CD4-positive, alpha-beta T cell treated with Interleukin-6 at 100 ng/mL for 8 hours (primary cell): ENCODE measurements around the gene DNAH8.

ENCODE experiments used
- DNase-seq: peaks from one replicate; pipeline ENCODE4 v3.0.0-alpha.2; 2020; ENCODE audit warnings: mixed read lengths, low spot score

DNAH8 gene, protein sequence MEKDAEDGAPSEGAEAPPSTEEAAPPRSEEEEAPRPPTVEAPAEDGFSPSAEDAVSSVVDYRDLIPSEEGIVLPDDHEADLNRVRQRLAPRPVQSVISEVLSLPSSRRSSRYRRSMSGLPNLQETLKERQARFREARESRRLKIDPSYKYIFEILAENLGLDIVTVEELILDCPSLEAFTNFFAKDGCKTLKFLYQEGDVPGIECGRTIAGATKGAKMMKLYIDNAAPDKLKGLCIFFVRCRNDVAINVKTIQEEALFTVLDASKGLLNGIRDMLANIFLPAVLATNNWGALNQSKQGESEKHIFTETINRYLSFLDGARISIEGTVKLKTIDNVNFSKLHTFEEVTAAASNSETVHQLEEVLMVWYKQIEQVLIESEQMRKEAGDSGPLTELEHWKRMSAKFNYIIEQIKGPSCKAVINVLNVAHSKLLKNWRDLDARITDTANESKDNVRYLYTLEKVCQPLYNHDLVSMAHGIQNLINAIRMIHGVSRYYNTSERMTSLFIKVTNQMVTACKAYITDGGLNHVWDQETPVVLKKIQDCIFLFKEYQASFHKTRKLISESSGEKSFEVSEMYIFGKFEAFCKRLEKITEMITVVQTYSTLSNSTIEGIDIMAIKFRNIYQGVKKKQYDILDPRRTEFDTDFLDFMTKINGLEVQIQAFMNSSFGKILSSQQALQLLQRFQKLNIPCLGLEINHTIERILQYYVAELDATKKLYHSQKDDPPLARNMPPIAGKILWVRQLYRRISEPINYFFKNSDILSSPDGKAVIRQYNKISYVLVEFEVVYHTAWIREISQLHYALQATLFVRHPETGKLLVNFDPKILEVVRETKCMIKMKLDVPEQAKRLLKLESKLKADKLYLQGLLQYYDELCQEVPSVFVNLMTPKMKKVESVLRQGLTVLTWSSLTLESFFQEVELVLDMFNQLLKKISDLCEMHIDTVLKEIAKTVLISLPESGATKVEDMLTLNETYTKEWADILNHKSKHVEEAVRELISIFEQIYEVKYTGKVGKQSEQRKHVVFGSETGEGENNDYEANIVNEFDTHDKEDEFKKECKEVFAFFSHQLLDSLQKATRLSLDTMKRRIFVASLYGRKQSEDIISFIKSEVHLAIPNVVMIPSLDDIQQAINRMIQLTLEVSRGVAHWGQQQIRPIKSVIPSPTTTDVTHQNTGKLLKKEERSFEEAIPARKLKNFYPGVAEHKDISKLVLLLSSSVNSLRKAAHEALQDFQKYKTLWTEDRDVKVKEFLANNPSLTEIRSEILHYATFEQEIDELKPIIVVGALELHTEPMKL (N-terminal part only)

DNA sequence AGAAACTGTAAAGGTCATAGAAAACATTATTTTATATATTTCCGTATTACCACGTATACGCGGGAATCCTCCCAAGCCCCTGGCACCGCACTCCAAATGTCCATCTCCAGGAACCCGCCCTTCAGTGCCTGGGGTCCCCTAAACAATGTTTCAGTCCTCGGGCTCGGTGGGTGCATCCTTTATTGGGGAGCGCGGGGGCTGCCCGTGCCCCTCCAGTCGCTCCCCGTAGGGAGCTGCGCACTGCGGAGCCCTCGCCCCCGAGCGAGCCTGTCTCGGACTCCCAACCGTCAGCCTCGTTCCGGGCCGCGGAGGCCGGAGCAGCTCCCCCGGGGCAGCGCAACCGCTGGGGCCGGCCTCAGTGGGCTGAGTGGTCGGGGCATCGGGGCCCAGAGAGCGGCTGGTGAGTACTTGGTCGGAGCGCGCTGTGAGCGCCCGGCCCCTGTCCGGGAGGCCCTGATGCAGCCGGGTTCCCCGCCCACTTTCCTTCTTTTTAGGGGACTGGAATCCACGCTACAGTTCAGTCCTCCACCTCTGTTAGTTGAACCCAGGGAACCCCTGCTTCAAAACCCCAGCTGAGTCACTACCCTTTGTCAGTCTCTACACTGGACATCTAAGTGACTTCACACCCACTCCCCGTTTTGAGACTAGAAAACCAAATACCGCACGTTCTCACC lies at the start of gene DNAH8:
Gene DNAH8 (plus strand): TSS at position 296 of the 674 bp plus-strand sequence. CDS start 7,499 bp downstream, outside the sequence.
- no peak for DNase-seq

- peak; percentile 43 for DNase-seq
These were observed 43.1 kb upstream of the DNAH8 start for GRCh38 chr6:38671885-38672467.

DNA sequence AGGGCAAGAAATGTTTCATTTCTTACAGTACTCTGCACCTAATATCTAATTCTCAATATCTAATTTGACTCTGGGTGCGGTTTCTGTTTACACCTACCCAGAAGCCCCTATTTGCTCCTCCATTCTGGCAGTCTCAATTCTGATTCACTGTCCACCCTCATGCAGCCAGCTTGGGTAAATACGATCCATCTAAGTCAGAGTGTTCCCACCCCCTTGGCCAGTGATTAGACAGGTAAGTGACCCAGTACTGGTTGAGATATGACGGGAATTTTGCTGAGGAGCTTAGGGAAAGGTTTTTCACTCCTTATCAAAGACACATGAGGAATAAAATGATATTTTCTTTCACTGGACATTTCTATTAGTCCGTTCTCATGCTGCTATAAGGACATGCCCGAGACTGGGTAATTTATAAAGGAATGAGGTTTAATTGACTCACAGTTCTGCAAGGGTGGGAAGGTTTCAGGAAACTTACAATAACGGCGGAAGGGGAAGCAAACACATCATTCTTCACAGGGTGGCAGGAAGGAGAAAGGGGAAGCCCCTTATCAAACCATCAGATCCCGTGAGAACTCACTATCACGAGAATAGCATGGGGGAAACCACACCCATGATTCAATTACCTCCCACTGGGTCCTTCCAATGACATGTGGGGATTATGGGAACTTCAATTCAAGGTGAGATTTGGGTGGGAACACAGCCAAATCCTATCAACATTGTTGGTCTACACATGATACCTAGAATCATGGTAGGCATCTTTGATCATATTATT lies 41.5 kb upstream of the DNAH8 start:
- DNase-seq, result peak; percentile 10

GRCh38 chr6:38676236-38676973 lies 38.7 kb upstream of the DNAH8 start:
- no peak for DNase-seq

DNA sequence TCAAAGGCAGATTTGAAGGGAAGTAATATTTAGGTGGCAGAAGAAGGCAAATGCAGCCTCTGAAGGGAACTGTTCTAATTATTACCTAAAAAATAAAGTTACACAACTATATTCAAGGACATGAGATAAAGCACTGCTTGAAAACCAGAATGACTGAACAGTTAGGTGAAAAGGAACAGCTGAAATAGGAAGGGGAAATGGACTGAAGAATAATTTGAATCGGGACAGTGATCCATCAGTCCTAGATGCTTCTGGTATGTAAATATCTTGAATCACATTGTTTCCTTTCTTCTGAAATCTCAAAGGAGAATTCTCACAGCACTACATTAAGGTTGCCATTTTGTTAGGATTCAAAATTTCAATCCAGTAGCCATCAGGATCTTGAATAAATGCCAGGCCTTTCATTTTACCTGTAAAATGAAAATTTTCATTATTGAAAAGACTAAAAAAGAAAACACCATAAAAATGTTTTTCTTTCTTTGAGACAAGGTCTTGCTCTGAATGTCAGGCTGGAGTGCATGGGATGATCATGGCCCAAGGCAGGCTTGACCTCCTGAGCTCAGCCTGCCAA lies 38.1 kb upstream of the DNAH8 start:
- DNase-seq, result no peak

- no peak for DNase-seq
These were observed 36.8 kb upstream of the DNAH8 start for GRCh38 chr6:38678178-38678760.

GRCh38 chr6:38679668-38680067 lies 35.4 kb upstream of the DNAH8 start:
- DNase-seq, result no peak

DNA sequence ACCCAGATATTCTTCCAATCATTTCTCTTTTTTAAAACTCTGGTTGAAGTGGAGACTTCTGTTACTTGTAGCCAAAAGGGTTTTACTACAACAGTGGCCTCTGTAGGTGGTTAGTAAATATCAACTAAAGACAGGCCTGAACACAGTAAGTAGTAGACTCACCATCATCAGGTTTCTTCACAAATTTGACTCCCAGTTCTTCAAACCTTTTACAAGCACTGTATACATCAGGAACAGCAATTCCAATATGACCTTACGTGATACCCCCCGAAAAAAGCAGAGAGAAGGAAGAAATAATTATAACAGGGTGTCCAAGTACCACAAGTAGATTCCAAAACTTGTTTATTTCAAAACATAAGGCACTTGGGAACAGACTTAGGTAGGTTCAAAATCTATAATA lies 33.3 kb upstream of the DNAH8 start:
- DNase-seq, result no peak

DNA sequence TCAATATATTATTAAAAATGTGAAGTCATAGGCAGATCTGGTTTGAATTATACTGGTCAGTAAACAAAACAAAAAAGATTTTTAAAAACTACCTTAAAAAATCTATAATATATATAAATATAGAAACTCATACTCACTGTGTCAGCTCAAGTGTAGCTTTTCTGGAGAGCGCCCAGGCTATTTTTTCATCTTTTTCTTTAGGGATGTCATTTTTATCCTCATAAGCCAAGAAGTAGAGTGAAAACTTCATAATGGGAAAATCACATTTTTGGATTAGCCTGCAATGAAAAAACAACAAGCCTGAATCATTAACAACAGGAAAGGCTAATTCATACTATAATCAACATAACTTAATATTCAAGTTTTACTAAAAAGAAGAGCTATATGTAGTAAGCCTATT lies 30.9 kb upstream of the DNAH8 start:
- no peak for DNase-seq

DNA sequence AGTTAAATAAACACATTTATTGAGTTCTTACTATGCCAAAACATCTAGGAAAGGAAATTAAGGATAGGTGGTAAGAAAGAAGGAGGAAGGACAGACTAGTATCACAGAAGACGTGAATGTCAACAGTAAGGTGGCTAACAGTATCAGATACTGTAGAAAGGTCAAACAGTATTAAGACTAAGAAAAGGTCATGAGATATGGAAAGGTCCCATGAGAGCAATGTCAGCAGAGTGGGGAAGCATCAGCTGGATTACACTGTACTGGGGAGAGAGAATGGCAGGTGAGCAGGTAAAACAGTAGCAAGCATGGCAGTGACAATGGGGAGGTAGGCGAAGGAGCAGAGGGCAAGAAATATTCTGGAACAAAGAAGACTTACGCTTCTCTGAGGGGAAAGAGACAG lies 30.2 kb upstream of the DNAH8 start:
- no peak for DNase-seq

- DNase-seq, result no peak
These were observed 28.7 kb upstream of the DNAH8 start for GRCh38 chr6:38686270-38687042.

GRCh38 chr6:38687043-38687353 lies 28.1 kb upstream of the DNAH8 start:
- no peak for DNase-seq

GRCh38 chr6:38687549-38687948 lies 27.6 kb upstream of the DNAH8 start:
- DNase-seq, result no peak

DNA sequence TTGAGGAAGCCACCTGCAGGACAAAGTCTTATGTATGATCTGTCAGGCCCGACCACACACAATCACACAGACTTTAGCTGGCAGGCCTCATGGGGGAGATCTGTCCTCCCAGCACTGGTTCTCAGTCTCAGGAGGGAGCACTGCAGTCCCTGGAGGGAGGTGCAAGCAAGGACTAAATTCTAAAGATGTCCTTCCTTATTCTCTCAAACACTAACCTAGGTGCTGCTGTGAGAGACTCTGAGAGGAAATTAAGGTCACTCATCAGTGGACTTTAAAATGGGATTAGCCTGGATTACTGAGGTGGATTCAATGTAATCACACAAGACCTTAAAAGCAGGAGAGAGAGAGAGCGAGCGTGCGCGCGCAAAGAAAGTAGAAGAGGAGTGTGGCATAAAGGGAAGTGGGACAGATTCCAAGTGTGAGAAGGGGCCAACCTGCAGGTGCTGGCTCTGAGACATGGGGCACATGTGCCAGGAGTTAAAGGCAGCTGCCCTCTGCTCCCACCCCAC lies 26.5 kb upstream of the DNAH8 start:
- DNase-seq, result no peak

- DNase-seq, result no peak
These were observed 19.7 kb upstream of the DNAH8 start for GRCh38 chr6:38695227-38695900.

GRCh38 chr6:38695933-38696332 lies 19.2 kb upstream of the DNAH8 start:
- no peak for DNase-seq

DNA sequence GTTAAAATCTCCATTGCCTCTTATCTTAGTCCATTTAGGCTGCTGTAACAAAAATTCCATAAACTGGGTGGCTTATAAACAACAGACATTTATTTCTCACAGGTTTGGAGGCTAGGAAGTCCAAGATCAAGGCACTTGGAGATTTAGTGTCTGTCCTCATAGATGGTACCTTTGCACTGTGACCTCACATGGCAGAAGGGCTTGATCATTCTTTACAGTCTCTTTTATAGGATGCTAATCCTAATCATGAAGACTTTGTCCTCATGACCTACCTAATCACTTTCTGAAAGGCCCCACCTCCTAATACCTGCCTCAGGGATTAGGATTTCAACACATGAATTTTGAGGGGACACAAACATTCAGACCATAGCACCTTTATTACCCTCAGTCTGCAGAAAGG lies 18.8 kb upstream of the DNAH8 start:
- DNase-seq, result no peak

- DNase-seq, result no peak
These were observed 17.3 kb upstream of the DNAH8 start for GRCh38 chr6:38697846-38698245.
